Activated CD4-positive, CD25-positive, alpha-beta regulatory T cell (primary cell): ENCODE results near the gene GSX2.
"Not testable (repeated sequence)": the region's sequence is repeated elsewhere in the genome, so short reads cannot be mapped to it uniquely, and the experiment has no call there.

Experiments used
- DNase-seq, 4 experiments: peaks; one replicate each; lab custom pipeline; 2025; lab: John Stamatoyannopoulos, UW

GSX2 gene

DNA sequence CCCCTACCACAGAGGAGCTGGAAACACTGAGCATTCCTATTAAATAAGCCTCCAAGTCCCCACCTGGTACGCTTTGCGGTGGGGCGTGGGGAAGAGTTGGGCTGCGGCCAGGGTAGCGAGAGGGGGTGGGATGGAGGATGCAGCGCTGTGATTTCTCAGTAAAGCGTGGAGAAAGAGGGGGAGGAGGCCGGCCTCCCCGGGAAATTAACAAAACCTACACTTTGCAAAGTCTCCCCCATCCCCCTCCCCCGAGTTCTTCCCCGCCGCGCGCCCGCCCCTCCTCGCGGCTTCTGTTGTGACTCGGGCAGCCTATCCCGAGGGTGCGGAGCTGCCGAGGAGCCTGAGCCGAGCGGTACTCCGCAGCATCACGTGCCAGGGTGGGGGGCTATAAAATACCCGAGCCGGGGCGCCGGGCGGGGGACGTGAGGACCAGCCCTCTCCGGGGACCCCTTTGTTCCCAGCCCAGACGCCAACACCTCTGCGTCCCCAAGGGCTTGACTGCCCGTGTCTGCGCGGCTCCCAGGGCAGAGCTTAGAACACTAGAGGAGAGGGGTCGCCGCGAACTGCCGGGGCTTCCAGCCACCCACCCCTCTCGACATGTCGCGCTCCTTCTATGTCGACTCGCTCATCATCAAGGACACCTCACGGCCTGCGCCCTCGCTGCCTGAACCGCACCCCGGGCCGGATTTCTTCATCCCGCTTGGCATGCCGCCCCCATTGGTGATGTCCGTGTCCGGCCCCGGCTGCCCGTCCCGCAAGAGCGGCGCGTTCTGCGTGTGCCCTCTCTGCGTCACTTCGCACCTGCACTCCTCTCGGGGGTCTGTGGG is at the start of gene GSX2:
Gene GSX2, plus strand, starts transcription at position 416 of the 827 bp plus-strand sequence. Its CDS starts 182 bp downstream, at position 598.
- DNase-seq, result no peak

DNA sequence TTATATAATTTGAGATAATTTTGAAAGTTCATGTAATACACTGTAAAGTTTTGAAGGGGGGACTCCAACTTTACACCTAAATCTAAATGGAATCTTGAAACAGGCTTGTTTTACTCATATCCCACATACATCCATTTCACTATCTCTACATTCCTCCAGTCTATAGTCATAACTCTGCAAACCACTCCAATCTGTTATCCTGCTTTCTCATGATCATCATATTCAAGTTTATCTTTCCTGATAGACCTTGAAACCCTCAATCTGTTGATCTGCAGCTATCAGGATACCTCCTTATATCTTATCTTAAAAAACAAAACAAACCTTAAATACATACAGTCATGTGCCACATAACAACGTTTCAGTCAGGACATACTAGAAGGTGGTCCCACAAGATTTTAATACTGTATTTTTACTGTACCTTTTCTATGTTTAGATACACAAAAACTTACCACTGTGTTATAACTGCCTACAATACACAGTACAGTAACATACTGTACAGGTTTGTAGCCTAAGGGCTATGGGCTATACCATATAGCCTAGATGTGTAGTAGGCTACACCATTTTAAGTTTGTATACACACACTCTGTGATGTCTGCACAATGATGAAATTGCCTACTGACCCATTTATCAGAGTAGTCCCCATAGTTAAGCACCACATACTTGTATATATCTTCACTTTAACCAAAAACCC is 49.6 kb upstream of the GSX2 start:
- DNase-seq, result no peak

- DNase-seq, result not testable (repeated sequence)
Measured at GRCh38 chr4:54053322-54053721, 46.6 kb upstream of the GSX2 start.

- DNase-seq, result no peak
Measured at GRCh38 chr4:54054501-54054900, 45.5 kb upstream of the GSX2 start.

- DNase-seq, result no peak
Measured at GRCh38 chr4:54055494-54055893, 44.5 kb upstream of the GSX2 start.

- no peak for DNase-seq
Measured at GRCh38 chr4:54056360-54056759, 43.6 kb upstream of the GSX2 start.

- no peak for DNase-seq
Measured at GRCh38 chr4:54058171-54058570, 41.8 kb upstream of the GSX2 start.

DNA sequence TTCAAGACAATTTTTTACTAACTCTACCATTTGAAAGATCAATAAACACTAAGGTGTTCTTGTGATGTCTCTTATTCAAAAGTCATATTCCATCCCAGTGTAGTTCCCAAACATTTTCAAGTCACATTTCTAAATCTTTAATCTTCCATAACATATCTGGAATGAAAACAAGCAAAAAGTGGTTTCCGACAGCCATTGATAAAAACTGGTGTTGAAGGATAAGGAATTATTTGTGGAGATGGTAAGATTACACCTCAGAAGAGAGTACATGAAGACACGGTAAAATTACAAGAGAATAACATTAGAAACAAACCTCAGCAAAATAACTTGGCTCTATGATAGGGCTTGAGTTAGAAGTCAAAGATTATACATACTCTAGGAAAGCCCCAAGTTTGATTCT is 39.8 kb upstream of the GSX2 start:
- DNase-seq, result no peak

DNA sequence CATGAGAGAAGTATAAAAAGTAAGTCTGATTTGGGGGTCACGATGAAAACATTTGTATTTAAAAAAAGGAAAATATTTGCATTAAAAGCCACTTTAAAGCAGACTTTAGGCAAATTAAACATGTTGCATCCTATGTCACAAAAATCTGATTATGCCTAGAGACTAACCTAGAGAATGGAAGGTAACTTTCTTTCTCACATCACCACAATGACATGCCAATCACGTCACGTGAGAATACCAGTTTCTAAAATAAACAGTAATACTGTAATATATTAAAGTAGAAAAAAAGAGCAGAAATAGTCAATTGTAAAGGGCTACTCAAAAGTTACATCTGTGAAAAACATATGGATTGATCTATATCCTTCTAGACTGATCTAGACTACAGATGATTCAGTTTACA is 38.9 kb upstream of the GSX2 start:
- DNase-seq, result no peak

DNA sequence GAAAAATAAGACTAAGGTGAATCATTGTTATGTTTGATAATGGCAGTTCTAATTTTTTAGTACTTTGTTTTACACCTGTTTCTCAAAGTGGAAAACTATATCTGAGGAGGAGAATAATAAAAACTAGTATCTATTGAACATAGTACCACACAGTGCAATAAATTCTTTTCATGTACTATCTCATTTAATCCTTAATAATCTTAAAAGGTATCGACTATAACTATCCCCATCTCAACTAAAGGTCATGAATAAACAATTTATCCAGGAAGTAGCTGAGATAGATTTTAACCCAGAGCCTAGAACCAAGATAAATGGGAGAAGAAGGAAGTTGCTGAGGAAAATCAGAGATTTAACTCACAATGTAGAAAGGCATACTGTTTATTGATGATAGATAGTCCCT is 38.1 kb upstream of the GSX2 start:
- no peak for DNase-seq

DNA sequence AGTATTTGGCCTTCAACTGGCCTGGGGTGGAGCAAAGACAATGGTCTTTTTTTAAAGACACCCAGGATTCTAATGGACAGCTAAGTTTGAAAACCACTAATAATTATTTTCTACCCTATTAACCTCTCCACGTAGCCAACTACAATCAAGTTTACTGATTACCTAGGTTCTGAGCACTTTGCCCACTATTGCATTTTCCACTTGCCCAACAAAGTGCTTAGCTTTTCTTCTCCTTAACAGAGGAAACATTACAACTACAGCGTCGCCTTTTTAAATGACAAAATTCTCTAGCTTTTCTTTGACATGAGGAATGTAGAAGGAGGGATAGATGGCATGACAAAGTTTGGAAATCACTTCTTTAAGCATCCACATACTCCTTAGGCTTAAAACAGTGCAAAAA is 37.6 kb upstream of the GSX2 start:
- DNase-seq, result no peak

GRCh38 chr4:54063229-54063628 is 36.7 kb upstream of the GSX2 start:
- DNase-seq, result no peak

- peak in 3 of 4 experiments; percentile 14 to 21 (median 14) for DNase-seq
Measured at GRCh38 chr4:54063737-54064316, 36.1 kb upstream of the GSX2 start.

DNA sequence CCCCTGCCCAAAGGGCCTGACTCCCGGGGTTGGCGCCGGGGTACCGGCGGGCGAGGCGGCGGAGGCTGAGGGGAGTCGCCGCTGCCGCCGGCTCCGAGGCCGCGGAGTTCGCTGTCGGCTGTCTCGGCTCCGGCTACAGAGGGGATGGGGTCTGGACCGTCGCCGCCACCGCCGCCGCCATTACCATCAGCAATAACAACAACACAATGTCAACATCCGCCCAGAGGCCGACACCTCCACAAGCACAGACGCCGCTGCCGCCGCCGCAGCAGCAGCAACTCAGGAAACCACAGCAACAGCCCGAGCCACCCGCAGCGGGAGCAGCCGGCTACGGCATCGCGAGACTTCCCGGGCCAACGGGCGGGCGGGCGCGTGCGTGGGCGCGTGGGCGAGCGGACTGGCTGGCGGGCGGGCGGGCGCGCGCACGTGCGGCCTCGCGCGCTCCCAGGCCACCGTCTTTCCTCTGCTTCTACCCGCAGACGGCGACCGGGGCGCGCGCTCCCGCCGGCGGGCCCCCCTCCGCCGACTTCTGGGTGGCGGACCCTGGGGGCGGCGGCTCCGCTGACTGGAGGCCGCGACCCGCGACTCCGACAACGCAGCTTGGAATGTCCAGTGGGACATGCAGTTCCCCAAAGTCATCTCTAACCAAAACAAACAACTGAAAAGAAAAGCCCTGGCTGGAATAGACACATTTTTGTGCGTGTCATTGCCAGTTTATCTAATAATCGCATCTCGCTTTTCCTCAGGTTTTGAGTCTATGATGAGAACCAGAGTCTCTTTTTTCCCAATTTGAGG is 35.4 kb upstream of the GSX2 start, which contains the start of gene CHIC2:
Gene CHIC2, minus strand, starts transcription at position 289 of the 795 bp plus-strand sequence. CDS start 305 bp downstream, outside the sequence.
- peak; percentile 78 to 98 (median 94) for DNase-seq

GRCh38 chr4:54065282-54066087 is 34.5 kb upstream of the GSX2 start:
- DNase-seq, result no peak

- DNase-seq, result no peak
Measured at GRCh38 chr4:54066088-54066415, 33.9 kb upstream of the GSX2 start.

- DNase-seq, result no peak
Measured at GRCh38 chr4:54066718-54067129, 33.2 kb upstream of the GSX2 start.

DNA sequence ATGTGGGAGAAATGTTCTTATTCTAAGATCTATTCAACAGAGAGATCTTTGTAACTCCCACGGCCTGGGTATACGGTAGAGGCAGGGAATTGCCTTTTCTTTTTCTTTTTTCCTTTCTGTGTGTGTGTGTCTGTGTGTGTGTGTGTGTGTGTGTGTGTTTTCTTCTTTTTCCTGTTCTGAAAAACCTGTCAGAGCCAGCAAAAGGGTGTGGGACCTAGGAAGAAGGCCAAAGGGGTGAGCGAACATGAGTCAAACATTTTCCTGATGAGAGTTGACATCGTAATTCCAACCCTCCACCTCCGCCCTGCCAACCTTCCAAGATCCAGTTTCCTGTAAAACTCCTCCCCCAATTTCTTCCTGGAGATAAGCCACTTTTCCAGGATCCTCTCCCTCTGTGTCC is 32.8 kb upstream of the GSX2 start:
- DNase-seq, result no peak

- no peak for DNase-seq
Measured at GRCh38 chr4:54073271-54073880, 26.6 kb upstream of the GSX2 start.

- no peak for DNase-seq
Measured at GRCh38 chr4:54074381-54074780, 25.6 kb upstream of the GSX2 start.

DNA sequence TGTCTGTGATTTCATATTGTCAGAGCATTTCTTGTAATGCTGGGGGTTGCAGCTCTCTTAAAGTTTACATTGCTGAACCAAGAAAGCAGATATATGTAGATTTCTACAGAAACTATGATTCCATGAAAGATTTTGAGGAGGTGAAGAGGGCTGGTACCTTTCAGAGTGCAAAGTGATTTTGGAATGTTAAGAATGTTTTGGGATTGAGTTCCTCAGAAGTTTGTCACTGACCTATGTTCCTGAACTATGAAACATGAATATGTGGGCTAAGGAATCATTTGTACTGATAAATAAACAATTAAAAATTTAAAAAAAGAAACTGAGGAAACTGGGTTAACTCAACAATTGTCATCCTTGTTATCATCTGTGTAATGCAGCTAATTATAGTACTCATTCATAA is 23.3 kb upstream of the GSX2 start:
- no peak for DNase-seq
